ENCODE data around the gene BTBD16. TPM values are rescaled to one million over a fixed set of nuclear protein-coding genes. Genes with fewer than 3 reads are reported as not detected.

The BTBD16 gene
- total RNA-seq, 2 experiments from 2014 or later = not detected

DNA sequence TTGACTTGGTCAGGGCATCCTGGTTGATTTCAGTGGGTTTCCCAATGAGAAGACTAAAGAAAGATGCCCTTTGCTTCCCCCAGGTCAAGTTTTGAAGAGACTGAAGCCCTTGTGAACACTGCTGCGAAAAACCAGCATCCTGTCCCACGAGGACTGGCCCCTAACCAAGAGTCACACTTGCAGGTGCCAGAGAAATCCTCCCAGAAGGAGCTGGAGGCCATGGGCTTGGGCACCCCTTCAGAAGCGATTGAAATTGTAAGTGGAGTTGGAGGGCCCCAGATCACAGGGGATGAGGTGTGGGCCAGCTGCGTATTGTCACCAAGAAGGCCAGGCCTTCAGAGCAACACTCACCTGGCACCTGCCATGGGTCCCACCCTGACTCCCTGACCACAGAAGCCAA lies 43.3 kb upstream of the BTBD16 start:
- ChIA-PET CTCF (interaction anchor here (1.5 kb wide), 1 partner anchor 40 kb away, joined by 3 read pairs; no protein-coding TSS in a partner anchor), POLR2A (no interaction called here)
- Mint-ChIP-seq H3K27ac (no peak overlapping the region), H3K36me3 (ENCODE audit: low read depth) (no peaks in the 10 kb centered on the region), H3K27me3 (peaks cover 1% of the 10 kb centered on the region), H3K4me1 (ENCODE audit: low read depth) (no peaks in the 10 kb centered on the region), H3K9me3 (no peaks in the 10 kb centered on the region), H3K4me3 (no peak overlapping the region)
- no peak for DNase-seq
- no peak for ATAC-seq
- TF ChIP-seq, protein P1, sequence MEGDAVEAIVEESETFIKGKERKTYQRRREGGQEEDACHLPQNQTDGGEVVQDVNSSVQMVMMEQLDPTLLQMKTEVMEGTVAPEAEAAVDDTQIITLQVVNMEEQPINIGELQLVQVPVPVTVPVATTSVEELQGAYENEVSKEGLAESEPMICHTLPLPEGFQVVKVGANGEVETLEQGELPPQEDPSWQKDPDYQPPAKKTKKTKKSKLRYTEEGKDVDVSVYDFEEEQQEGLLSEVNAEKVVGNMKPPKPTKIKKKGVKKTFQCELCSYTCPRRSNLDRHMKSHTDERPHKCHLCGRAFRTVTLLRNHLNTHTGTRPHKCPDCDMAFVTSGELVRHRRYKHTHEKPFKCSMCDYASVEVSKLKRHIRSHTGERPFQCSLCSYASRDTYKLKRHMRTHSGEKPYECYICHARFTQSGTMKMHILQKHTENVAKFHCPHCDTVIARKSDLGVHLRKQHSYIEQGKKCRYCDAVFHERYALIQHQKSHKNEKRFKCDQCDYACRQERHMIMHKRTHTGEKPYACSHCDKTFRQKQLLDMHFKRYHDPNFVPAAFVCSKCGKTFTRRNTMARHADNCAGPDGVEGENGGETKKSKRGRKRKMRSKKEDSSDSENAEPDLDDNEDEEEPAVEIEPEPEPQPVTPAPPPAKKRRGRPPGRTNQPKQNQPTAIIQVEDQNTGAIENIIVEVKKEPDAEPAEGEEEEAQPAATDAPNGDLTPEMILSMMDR (IDR thresholded peaks at IDR 0.05) = no peak
- intact Hi-C loops (cut with micrococcal nuclease) = no loop called here

DNA sequence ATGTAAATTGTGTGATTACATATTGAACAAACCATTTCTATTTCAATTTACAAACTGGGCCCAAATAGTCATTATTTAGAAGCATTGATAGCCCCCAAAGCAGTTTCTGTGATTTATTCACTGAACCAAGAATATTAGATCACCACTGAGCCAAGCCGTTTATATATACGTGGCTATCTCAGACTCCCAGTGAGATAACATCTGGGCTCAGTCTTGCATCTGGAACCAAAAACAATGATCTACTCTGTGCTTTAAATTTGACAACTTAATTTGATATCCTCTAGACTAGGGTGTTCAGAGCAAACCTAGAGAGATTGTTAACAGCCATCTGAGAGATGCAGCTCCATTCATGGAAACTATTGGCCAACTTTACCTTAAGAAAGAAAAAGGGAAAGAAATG lies 41.4 kb upstream of the BTBD16 start:
- no peak overlapping the region for H3K4me3 Mint-ChIP-seq
- intact Hi-C loops (cut with micrococcal nuclease) = no loop called here

DNA sequence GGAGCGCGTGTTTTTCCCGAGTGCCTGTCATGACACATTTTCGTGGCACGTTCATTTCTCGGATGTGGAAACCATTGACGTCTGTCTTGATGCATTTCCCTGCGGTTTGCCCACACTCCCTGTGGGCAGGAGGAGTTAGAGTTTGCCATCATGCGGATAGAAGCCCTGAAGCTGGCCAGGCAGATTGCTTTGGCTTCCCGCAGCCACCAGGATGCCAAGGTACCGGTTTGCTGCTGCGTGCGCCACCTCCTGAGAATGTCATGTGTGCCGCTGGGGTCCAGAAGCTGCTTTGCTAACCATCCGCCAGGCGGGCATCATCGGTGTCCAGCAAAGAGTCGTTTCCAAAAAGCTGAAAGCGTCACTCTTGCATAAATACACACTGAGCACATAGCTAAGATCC lies 40.9 kb upstream of the BTBD16 start:
- no peak for DNase-seq
- POLR2A ChIA-PET = no interaction called here
- peaks cover 2% of the 10 kb centered on the region for H3K27me3 Mint-ChIP-seq
- no peaks in the 10 kb centered on the region for H3K9me3 Mint-ChIP-seq
- no peaks in the 10 kb centered on the region for H3K4me1 Mint-ChIP-seq (ENCODE audit: low read depth)
- intact Hi-C loops (cut with micrococcal nuclease) = no loop called here
- ATAC-seq = no peak
- H3K27ac Mint-ChIP-seq = no peak overlapping the region
- H3K4me3 Mint-ChIP-seq = no peak overlapping the region
- CTCF ChIA-PET = no interaction called here
- H3K36me3 Mint-ChIP-seq (ENCODE audit: low read depth) = no peaks in the 10 kb centered on the region
- TF ChIP-seq, protein P1 (IDR thresholded peaks at IDR 0.05) = no peak

More for the DNA sequence above, 41.4 kb upstream of the BTBD16 start:
- no peaks in the 10 kb centered on the region for H3K36me3 Mint-ChIP-seq (ENCODE audit: low read depth)
- no peaks in the 10 kb centered on the region for H3K9me3 Mint-ChIP-seq
- no peaks in the 10 kb centered on the region for H3K4me1 Mint-ChIP-seq (ENCODE audit: low read depth)
- POLR2A ChIA-PET = no interaction called here
- CTCF ChIA-PET = no interaction called here
- TF ChIP-seq, protein P1 (IDR thresholded peaks at IDR 0.05) = no peak
- H3K27ac Mint-ChIP-seq = no peak overlapping the region
- ATAC-seq = no peak
- H3K27me3 Mint-ChIP-seq = peaks cover 2% of the 10 kb centered on the region
- no peak for DNase-seq

DNA sequence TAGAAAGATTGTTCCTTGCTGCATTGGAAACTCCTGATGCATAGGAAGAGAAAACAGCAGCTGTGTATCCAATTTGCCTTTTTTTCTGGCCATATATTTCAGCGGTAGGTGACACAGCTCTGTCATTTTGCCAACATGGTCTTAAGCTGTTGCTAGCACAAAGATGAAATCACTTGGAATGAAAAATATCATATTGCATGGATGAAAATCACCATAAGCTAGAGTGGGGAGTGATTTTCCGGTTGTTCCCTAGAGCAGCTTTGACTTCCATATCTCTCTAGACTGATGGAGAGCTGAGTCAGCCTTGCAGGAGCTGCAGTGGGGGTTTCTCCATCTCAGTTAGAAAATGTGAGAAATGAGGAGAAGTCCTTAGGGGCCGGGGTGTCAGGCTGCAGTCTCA lies 38.3 kb upstream of the BTBD16 start:
- ChIA-PET POLR2A (no interaction called here), CTCF (interaction anchor here (0.5 kb wide), 1 partner anchor 1896 kb away, joined by 3 read pairs; no protein-coding TSS in a partner anchor)
- intact Hi-C loops (cut with micrococcal nuclease) = no loop called here
- H3K27ac Mint-ChIP-seq = no peak overlapping the region
- H3K36me3 Mint-ChIP-seq (ENCODE audit: low read depth) = no peaks in the 10 kb centered on the region
- TF ChIP-seq, protein P1 (IDR thresholded peaks at IDR 0.05) = no peak
- DNase-seq (no peak), ATAC-seq (no peak)
- H3K4me3 Mint-ChIP-seq = no peak overlapping the region
- no peaks in the 10 kb centered on the region for H3K4me1 Mint-ChIP-seq (ENCODE audit: low read depth)
- no peaks in the 10 kb centered on the region for H3K9me3 Mint-ChIP-seq
- peaks cover 1% of the 10 kb centered on the region for H3K27me3 Mint-ChIP-seq

DNA sequence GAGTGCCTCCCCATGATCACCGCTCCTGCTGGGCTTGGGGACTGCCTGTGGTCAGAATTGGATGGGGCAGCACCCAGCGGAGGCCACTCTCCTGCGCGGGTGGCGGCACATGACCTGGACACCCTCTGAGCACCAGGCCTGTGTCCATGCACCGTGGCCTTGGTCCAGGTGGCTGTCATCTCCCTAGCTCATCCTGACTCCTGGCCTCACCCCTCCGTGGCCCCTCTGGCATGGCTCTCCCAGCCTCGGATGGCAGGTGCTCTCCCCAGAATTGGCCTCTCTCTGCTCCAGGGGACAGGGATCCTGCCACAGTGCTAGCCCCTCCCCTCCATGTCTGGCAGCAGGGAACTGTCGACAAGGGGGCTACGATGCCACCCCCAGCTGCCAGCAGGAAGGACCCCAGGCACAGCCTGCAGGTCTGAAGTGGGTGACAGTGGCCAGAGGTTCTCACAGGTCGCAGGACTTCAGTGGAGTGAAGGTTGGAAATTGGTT lies 37.2 kb upstream of the BTBD16 start:
- ATAC-seq = no peak
- Mint-ChIP-seq H3K36me3 (ENCODE audit: low read depth) (no peaks in the 10 kb centered on the region), H3K27ac (no peak overlapping the region), H3K9me3 (no peaks in the 10 kb centered on the region), H3K4me1 (ENCODE audit: low read depth) (no peaks in the 10 kb centered on the region), H3K27me3 (peaks cover 1% of the 10 kb centered on the region), H3K4me3 (no peak overlapping the region)
- ChIA-PET POLR2A (no interaction called here), CTCF (no interaction called here)
- DNase-seq = no peak
- intact Hi-C loops (cut with micrococcal nuclease) = no loop called here
- TF ChIP-seq, protein P1 (IDR thresholded peaks at IDR 0.05) = no peak

All from activated CD8-positive, alpha-beta T cell treated with anti-CD3 and anti-CD28 coated beads for 36 hours (primary cell).